Activated CD4-positive, alpha-beta memory T cell treated with anti-CD3 and anti-CD28 coated beads, Interleukin-2, amount 10 ng/mL, durations not matched to agents 7 days and 5 days (primary cell): ENCODE data around the gene C5orf15. TPM values are rescaled to one million over a fixed set of nuclear protein-coding genes. Genes with fewer than 3 reads are reported as not detected.

Experiments used
- CTCF ChIA-PET: fragments of 350-600 bp; sonication (Branson Sonifier 250); formaldehyde crosslinking; loops from one replicate; lab custom pipeline; 2021; ENCODE audit warnings: antibody characterized with exemption, inconsistent platforms; lab: Charles Lee
- POLR2A ChIA-PET: fragments of 350-600 bp; sonication (Branson Sonifier 250); formaldehyde crosslinking; loops from one replicate; lab custom pipeline; 2021; ENCODE audit warnings: antibody characterized with exemption; lab: Charles Lee
- DNase-seq: peaks from one replicate; pipeline ENCODE4 v3.0.0-alpha.2; 2020
- H3K27ac Mint-ChIP-seq: one replicate; pipeline ENCODE4 v1.8.0; 2021; ENCODE audit warnings: mild to moderate bottlenecking, mixed read lengths
- H3K27me3 Mint-ChIP-seq: one replicate; pipeline ENCODE4 v1.8.0; 2021; ENCODE audit warnings: mixed read lengths
- H3K36me3 Mint-ChIP-seq: one replicate; pipeline ENCODE4 v1.8.0; 2021; ENCODE audit warnings: low read depth, mixed read lengths
- H3K4me1 Mint-ChIP-seq: one replicate; pipeline ENCODE4 v1.8.0; 2021; ENCODE audit warnings: mixed read lengths
- H3K4me3 Mint-ChIP-seq: one replicate; pipeline ENCODE4 v1.8.0; 2021; ENCODE audit warnings: mild to moderate bottlenecking, mixed read lengths
- H3K9me3 Mint-ChIP-seq: one replicate; pipeline ENCODE4 v1.8.0; 2021; ENCODE audit warnings: mixed read lengths
- total RNA-seq, 2 experiments: library from RNA; stranded (reverse); gene quantifications; one replicate each; pipeline ENCODE4 v1.2.3, GENCODE V29; 2021

The C5orf15 gene
- total RNA-seq, 2 experiments from 2014 or later, result 24.4 to 27.7 TPM

DNA sequence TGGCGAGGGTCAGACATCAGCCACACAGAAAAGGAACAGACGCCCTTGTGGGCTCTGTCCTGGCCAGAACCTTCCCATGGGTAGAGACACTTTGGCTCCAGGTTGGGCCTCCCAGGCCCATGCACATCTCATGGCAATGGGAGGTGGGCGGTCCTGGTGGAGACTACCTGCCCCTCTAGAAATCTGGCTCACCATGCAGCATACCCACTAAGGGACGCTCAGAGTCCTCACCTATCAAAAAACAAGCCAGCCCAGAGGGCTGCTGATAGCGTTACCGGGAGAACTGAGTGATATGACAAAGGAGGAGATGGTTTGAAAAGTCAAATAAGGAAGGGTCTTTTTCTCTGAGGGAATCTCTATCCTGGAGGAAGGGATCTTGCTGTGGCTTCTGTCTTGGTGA lies 62.1 kb downstream of the C5orf15 start:
- no peak overlapping the region for H3K4me3 Mint-ChIP-seq
- CTCF ChIA-PET, result interaction anchor here (0.8 kb wide), 1 partner anchor 73 kb away, joined by 3 read pairs; no protein-coding TSS in a partner anchor
- H3K27ac Mint-ChIP-seq, result no peak overlapping the region
- H3K9me3 Mint-ChIP-seq, result no peaks in the 10 kb centered on the region
- POLR2A ChIA-PET, result no interaction called here
- DNase-seq, result no peak
- H3K36me3 Mint-ChIP-seq, result no peaks in the 10 kb centered on the region
- H3K27me3 Mint-ChIP-seq, result no peaks in the 10 kb centered on the region
- H3K4me1 Mint-ChIP-seq, result no peaks in the 10 kb centered on the region

Other genes starting within 250 kb of the C5orf15 start
- gene VDAC1, start 36.4 kb upstream of the C5orf15 start, total RNA-seq, result 100 to 1,000 TPM; 216 to 218 TPM
- gene TCF7, start 146.1 kb upstream of the C5orf15 start, total RNA-seq, result 10 to 100 TPM; 19.2 to 21.9 TPM
- gene SKP1, start 208.3 kb upstream of the C5orf15 start, total RNA-seq, result 100 to 1,000 TPM; 197 to 205 TPM